Gastrocnemius medialis (tissue), 4 donors: ENCODE results near the gene BCOR. TPM values are rescaled to one million over a fixed set of nuclear protein-coding genes. Genes with fewer than 3 reads are reported as not detected.

Experiments
- ATAC-seq, 2 donors: fragments of 150-250 bp; one replicate each; pipeline ENCODE4 v1.9.1; 2016
- DNase-seq, 2 donors: peaks; one replicate each; pipeline ENCODE4 v3.0.0-alpha.2; 2019
- H3K27ac ChIP-seq, 4 donors: fragments of 200-600 bp; sonication (generic); 1 replicate in 1 of 4; 2 replicates in 3 of 4; pipeline ENCODE4 v1.5.1; 2016 to 2018; ENCODE audit warnings: mild to moderate bottlenecking in 2 of 4, moderate library complexity in 1 of 4
- H3K27me3 ChIP-seq, 3 donors: fragments of 200-600 bp; sonication (generic) in 2 of 3; 1 replicate in 1 of 3; 2 replicates in 2 of 3; pipeline versions ENCODE4 v1.5.1 to v1.6.0; 2016 to 2019; ENCODE audit warnings: mild to moderate bottlenecking in 1 of 3, moderate library complexity in 1 of 3
- H3K36me3 ChIP-seq, 2 donors: fragments of 200-600 bp; sonication (generic) in 1 of 2; one replicate each; pipeline ENCODE4 v1.5.1; 2017 to 2018
- H3K4me1 ChIP-seq, 2 donors: fragments of 200-600 bp; sonication (generic) in 1 of 2; one replicate each; pipeline ENCODE4 v1.5.1; 2016 to 2017; ENCODE audit warnings: mild to moderate bottlenecking in 2 of 2
- H3K4me3 ChIP-seq, 4 donors: fragments of 200-600 bp; sonication (generic) in 3 of 4; 1 replicate in 1 of 4; 2 replicates in 3 of 4; pipeline ENCODE4 v1.5.1; 2016 to 2019; ENCODE audit warnings: mild to moderate bottlenecking in 2 of 4
- H3K9me3 ChIP-seq, 3 donors: fragments of 200-600 bp; sonication (generic) in 2 of 3; 1 replicate in 1 of 3; 2 replicates in 2 of 3; pipeline ENCODE4 v1.5.1; 2016 to 2019
- CTCF ChIP-seq, 5 experiments: fragments of 450-650 bp in 3 of 5; fragments of 200-600 bp in 2 of 5; sonication (generic) in 2 of 5; IDR thresholded peaks in 4 of 5; conservative IDR thresholded peaks in 1 of 5; 1 replicate in 4 of 5; 2 replicates in 1 of 5; pipeline ENCODE4 v1.5.1; 2016 to 2019; ENCODE audit warnings: antibody characterized with exemption in 5 of 5, mild to moderate bottlenecking in 3 of 5, moderate library complexity in 3 of 5
- POLR2A ChIP-seq, 2 donors: fragments of 450-650 bp; IDR thresholded peaks; one replicate each; pipeline ENCODE4 v1.6.1; 2017; ENCODE audit warnings: antibody characterized with exemption in 2 of 2, mild to moderate bottlenecking in 2 of 2, moderate library complexity in 2 of 2
- in situ Hi-C, 4 donors: fragments of 200-750 bp; cut with MboI; loops; one replicate each; pipeline versions ENCODE4 v1.15.0 to v1.8.0; 2017; ENCODE audit warnings: low sequenced_read_pairs in 4 of 4
- intact Hi-C: fragments of 100-400 bp; cut with DNase I; formaldehyde crosslinking; loops from one replicate; pipeline ENCODE4 v1.15.1; 2023; ENCODE audit warnings: low total_unique reads
- total RNA-seq, 4 donors: library from RNA; depleted of rRNA; stranded (reverse); fragments of >200 nt; gene quantifications; one replicate each; pipeline versions ENCODE4 v1.1.0 to v1.2.3, GENCODE V29; 2016

Gene BCOR
- total RNA-seq, 4 donors from 2014 or later: 6.5 to 43.8 (median 18.4) TPM

DNA sequence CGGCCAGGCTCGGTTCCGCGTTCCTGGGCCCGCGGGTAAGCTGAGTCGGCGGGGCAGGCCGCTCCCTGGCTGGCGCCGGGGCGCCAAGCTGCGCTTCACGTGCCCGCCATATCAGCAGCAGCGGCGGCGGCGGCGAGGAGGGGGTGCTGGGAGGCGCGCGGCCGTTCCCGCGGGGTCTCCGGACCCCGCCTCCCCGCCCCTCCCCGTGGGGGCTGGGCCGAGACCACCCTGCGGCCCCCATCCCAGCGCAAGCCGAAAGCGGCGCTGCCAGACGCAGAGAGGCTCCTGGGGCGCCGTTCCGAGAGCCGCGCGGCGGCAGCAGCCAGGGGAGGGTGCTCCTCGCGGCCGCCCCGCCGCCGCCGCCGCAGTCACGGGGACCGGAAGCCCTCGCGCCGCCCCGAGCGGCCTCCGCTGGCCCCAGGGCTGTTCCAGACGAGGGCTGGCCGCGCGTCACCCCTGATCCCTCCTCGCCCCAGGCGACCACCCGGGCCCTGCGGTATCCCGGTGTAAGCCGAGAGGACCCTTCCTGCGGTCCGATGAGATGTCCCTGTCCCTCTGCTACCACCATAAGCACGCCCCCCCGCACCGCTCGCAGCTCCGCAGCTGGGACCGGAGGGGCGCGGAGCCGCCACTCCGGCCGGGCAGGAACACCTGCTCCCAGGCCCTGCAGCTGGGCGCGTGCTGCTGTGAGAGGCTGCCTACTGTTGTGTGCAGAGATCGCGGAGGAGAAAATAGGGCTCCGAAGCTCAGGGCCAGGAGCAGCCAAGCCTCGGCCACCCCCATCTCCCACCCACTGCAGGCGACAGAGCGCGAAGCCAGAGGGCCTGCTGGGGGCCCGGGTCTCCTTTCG is 7.5 kb upstream of the BCOR start:
- peak; percentile 64 to 68 for TF ChIP-seq POLR2A (IDR thresholded peaks at IDR 0.05)
- TF ChIP-seq CTCF (IDR thresholded peaks at IDR 0.05 in 4 of 5, conservative IDR thresholded peaks at IDR 0.05 in 1 of 5): peak in 1 of 5 experiments; percentile 9
- in situ Hi-C loops (no loop called here), intact Hi-C loops (no loop called here)
- peak overlapping the region; percentile 57 to 79 (median 66) for H3K4me3 ChIP-seq
- peak overlapping the region; percentile 86 to 95 (median 92) for H3K27ac ChIP-seq
- DNase-seq (peak in 1 of 2 donors; percentile 35), ATAC-seq (peak; percentile 40 to 44)
- H3K9me3 ChIP-seq: no peaks in the 10 kb centered on the region
- H3K27me3 ChIP-seq: peaks cover 0 to 21% (median 15%) of the 10 kb centered on the region in 3 donors
- H3K4me1 ChIP-seq: peaks cover 6 to 12% of the 10 kb centered on the region in 2 donors
- no peaks in the 10 kb centered on the region for H3K36me3 ChIP-seq

GRCh38 chrX:40104630-40104984 is 6.8 kb upstream of the BCOR start:
- H3K4me1 ChIP-seq: peaks cover 9 to 12% of the 10 kb centered on the region in 2 donors
- no peaks in the 10 kb centered on the region for H3K9me3 ChIP-seq
- peak overlapping the region; percentile 57 to 79 (median 66) for H3K4me3 ChIP-seq
- DNase-seq (peak in 1 of 2 donors; percentile 51), ATAC-seq (peak; percentile 5)
- intact Hi-C loops (no loop called here), in situ Hi-C loops (no loop called here)
- peaks cover 0 to 21% (median 15%) of the 10 kb centered on the region in 3 donors for H3K27me3 ChIP-seq
- H3K36me3 ChIP-seq: no peaks in the 10 kb centered on the region
- TF ChIP-seq POLR2A (IDR thresholded peaks at IDR 0.05) (no peak), CTCF (IDR thresholded peaks at IDR 0.05 in 4 of 5, conservative IDR thresholded peaks at IDR 0.05 in 1 of 5) (no peak)
- peak overlapping the region; percentile 86 to 95 (median 92) for H3K27ac ChIP-seq

GRCh38 chrX:40103565-40104323 is 6.0 kb upstream of the BCOR start:
- ATAC-seq (no peak), DNase-seq (no peak)
- no peak overlapping the region for H3K4me3 ChIP-seq
- peaks cover 9 to 12% of the 10 kb centered on the region in 2 donors for H3K4me1 ChIP-seq
- H3K27me3 ChIP-seq: peaks cover 0 to 27% (median 14%) of the 10 kb centered on the region in 3 donors
- TF ChIP-seq POLR2A (IDR thresholded peaks at IDR 0.05) (no peak), CTCF (IDR thresholded peaks at IDR 0.05 in 4 of 5, conservative IDR thresholded peaks at IDR 0.05 in 1 of 5) (no peak)
- no peaks in the 10 kb centered on the region for H3K9me3 ChIP-seq
- intact Hi-C loops (no loop called here), in situ Hi-C loops (no loop called here)
- no peaks in the 10 kb centered on the region for H3K36me3 ChIP-seq
- peak overlapping the region in 2 of 4 donors; percentile 92 to 95 for H3K27ac ChIP-seq

DNA sequence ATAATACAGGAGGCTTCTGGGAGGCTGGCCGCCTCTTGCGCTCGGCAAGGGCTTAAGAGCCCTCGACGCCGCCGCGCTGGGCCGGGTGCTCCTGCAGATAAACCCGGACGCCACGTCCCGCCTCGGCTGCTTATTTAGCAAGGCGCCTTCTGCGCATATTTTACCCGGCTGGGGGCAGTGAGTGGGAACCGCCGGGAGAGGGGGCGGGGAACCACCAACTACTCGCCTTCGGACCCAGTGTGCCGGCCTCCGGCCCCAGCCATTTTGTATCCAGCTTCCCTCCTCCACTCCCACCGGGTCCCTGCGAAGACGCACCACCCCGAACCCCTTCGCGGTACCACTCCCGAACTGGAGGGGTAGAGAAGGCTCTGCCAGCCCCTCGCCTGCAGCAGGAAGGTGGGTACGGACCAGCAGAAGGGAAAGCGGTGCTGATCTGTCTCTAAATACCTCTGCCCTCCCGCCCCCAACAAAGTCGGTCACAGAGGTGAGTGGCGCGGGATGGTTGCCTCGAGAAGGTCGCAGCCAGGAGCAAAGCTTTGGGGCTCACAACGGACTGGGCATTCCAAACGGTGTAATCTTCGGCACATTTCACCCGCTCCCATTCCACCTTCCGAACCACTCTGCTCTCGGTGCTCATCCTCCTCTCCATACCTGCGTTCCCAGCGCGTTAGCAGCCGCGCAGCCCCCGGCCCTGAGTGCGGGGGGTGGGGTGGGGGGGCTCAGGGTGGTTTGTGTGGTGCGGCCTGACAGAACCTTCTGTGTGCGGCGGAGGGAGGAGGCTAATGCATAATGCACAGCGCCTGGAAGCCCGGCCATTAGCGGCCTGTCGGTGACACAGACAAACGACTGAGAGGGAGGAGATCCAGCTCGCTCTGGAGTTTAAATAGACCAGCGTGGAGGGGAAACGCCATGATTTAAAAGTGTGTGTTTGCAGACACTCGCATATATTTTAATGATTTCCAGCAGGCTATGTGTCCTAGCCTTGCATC is 4.9 kb upstream of the BCOR start:
- in situ Hi-C loops: no loop called here
- Histone ChIP-seq H3K27ac (no peak overlapping the region), H3K36me3 (no peaks in the 10 kb centered on the region), H3K4me3 (no peak overlapping the region), H3K9me3 (no peaks in the 10 kb centered on the region), H3K27me3 (peaks cover 0 to 27% (median 8%) of the 10 kb centered on the region in 3 donors), H3K4me1 (peaks cover 8 to 9% of the 10 kb centered on the region in 2 donors)
- DNase-seq (no peak), ATAC-seq (no peak)
- intact Hi-C loops: no loop called here
- no peak for TF ChIP-seq CTCF (IDR thresholded peaks at IDR 0.05 in 4 of 5, conservative IDR thresholded peaks at IDR 0.05 in 1 of 5)
- no peak for TF ChIP-seq POLR2A (IDR thresholded peaks at IDR 0.05)
